ENCODE measurements around the gene CACHD1. TPM values are rescaled to one million over a fixed set of nuclear protein-coding genes. Genes with fewer than 3 reads are reported as not detected.

The CACHD1 gene
- total RNA-seq, 1 donor from 2014 or later, result 5.9 TPM

DNA sequence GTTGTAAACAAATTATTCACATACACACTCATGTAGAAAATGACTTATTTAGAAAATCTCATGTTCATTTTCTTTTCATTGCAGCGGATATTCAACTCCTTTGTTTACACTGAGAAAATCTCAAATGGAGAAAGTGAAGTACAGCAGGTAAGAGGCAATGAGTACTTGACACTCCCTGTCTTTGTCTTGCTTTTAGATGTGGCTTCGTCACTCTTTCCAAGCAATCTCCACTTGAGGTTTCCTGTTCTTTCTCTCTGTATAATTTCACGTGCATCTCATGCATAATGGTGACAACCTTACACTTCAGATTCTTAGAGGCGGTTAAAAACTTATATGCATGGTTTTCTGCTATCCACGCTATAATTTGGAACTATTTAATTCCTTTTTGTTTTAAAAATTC is 80.6 kb downstream of the CACHD1 start:
- TF ChIP-seq, protein P1, sequence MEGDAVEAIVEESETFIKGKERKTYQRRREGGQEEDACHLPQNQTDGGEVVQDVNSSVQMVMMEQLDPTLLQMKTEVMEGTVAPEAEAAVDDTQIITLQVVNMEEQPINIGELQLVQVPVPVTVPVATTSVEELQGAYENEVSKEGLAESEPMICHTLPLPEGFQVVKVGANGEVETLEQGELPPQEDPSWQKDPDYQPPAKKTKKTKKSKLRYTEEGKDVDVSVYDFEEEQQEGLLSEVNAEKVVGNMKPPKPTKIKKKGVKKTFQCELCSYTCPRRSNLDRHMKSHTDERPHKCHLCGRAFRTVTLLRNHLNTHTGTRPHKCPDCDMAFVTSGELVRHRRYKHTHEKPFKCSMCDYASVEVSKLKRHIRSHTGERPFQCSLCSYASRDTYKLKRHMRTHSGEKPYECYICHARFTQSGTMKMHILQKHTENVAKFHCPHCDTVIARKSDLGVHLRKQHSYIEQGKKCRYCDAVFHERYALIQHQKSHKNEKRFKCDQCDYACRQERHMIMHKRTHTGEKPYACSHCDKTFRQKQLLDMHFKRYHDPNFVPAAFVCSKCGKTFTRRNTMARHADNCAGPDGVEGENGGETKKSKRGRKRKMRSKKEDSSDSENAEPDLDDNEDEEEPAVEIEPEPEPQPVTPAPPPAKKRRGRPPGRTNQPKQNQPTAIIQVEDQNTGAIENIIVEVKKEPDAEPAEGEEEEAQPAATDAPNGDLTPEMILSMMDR (conservative IDR thresholded peaks at IDR 0.05; ENCODE audit: low read depth, low read length), result no peak
- no peak overlapping the region for H3K4me3 ChIP-seq (ENCODE audit: low read depth, low read length)
- no peak for DNase-seq (ENCODE audit: low read depth)

DNA sequence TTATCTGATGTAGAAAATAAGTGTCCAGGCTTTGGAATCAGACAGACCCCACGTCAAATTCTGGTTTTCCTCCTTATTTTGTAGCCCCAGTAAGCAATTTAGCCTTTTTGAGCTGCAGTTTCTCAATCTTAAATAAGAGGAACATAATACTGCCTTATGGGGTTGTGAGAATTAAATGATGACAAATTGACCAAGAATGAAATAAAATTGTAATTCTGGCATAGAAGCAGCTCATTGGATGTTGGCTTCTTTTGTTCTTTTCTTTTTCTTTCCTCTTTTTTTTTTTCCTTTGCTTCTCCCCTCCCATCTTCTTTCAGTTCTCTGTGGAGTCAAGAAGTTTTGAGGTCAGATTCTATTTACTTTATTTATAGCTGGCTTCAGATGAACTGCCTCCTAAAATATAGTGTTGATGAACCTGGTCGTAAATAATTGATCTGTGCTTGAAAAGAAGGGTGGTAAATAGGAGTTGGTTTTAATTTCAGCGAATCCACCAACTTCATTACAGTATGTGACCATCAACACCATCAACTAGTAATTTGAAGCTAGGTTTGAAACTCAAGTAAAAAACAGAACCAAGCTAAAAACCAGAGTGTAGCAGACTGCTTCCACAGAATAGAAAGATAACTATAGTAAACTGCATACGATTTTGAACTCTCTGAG is 81.1 kb downstream of the CACHD1 start:
- TF ChIP-seq, protein P1 (conservative IDR thresholded peaks at IDR 0.05; ENCODE audit: low read depth, low read length), result no peak
- DNase-seq (ENCODE audit: low read depth), result no peak
- no peak overlapping the region for H3K4me3 ChIP-seq (ENCODE audit: low read depth, low read length)

DNA sequence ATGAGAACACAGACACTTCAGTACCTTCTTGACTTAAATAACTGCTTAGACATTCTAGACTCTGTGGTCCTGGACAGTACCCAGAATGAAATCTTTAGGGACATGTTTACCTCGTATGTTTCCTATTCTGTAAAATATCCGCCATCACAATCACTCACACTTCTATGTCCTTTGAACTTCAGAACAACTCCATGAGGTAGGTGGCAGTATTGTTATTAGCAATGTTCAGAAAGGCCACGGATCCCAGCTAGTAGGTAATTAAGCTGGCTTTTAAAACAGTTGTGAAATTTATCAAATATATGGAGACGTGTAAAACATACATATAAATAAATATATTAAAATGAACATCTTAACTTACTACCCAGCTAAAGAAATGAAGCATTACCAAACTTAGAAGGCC is 83.4 kb downstream of the CACHD1 start:
- no peak for DNase-seq (ENCODE audit: low read depth)
- TF ChIP-seq, protein P1 (conservative IDR thresholded peaks at IDR 0.05; ENCODE audit: low read depth, low read length), result peak; percentile 34
- H3K4me3 ChIP-seq (ENCODE audit: low read depth, low read length), result no peak overlapping the region

DNA sequence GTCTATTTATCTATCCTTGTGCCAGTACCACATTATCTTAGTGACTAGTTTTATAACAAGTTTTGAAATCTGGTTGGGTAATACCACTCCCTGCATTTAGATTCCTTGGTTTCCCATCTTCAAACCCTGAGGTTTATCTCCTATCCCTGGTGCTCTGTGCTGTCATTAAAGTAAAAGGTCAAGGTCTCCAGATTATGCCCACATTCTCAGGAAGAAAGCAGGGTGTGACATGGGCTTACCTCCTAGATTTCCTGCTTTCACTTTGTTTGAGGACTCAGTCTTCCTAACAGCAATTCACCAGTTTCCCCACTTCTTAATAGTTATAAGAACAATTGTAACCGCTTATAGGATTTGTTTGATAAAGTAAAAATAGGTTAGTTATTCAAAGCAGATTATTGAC is 86.0 kb downstream of the CACHD1 start:
- no peak overlapping the region for H3K4me3 ChIP-seq (ENCODE audit: low read depth, low read length)
- DNase-seq (ENCODE audit: low read depth), result no peak
- TF ChIP-seq, protein P1 (conservative IDR thresholded peaks at IDR 0.05; ENCODE audit: low read depth, low read length), result no peak

DNA sequence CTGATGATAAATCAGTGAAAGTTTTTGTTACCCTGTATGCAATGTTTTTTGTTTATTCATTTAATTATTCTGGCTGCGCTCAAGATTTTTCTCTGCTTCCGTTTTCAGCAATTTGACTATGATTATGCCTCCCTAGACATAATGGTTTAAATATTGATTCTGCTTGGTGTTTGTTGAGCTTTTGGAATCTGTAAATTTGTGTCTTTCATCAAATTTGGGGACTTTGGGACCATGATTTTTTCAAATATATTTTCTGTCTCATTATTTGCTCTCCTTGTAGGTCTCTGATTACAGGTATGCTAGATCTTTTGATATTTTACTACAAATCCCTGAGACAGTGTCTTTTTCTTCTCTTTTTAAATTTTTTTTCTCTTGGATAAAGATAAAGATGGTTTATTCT is 92.1 kb downstream of the CACHD1 start:
- no peak for DNase-seq (ENCODE audit: low read depth)
- TF ChIP-seq, protein P1 (conservative IDR thresholded peaks at IDR 0.05; ENCODE audit: low read depth, low read length), result no peak
- no peak overlapping the region for H3K4me3 ChIP-seq (ENCODE audit: low read depth, low read length)

DNA sequence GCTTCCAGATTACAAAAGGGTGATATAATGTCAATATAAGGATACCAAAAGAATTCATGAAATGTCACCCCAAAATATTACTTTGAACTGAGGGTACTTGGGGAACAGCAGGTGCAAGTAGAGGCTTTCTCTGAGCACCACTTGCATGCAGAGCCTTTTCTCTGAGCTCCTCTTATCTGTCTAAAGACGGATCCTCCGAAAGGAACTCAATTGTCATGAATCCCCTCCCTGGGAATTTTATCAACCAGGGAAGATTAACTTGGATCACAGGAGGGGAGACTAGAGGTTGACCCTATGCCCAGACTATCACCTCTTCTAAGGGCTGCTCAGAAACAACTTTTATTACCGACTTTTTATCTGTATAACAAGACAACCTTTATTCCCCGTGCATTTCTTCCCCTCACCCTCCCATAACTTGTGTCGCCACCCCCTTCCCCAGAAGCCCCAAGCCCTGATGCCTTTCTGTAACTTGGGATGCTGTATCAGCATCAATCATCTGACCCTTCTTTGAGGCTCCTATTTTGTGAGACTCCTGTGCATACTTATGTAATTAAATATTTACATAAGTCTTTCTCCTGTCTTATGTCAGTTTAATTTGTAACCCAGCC is 94.1 kb downstream of the CACHD1 start:
- no peak overlapping the region for H3K4me3 ChIP-seq (ENCODE audit: low read depth, low read length)

More for the DNA sequence above, 94.1 kb downstream of the CACHD1 start:
- TF ChIP-seq, protein P1 (conservative IDR thresholded peaks at IDR 0.05; ENCODE audit: low read depth, low read length), result no peak
- no peak for DNase-seq (ENCODE audit: low read depth)
